ENCODE measurements around the gene CCDC106. TPM values are rescaled to one million over a fixed set of nuclear protein-coding genes. Genes with fewer than 3 reads are reported as not detected.
A peak's percentile ranks its signal among the peaks of the same experiment; 100 is the strongest.

The CCDC106 gene
- 23.5 and 25.5 TPM in 2 replicates for total RNA-seq
- 29.7 TPM for polyA plus RNA-seq (2012)

DNA sequence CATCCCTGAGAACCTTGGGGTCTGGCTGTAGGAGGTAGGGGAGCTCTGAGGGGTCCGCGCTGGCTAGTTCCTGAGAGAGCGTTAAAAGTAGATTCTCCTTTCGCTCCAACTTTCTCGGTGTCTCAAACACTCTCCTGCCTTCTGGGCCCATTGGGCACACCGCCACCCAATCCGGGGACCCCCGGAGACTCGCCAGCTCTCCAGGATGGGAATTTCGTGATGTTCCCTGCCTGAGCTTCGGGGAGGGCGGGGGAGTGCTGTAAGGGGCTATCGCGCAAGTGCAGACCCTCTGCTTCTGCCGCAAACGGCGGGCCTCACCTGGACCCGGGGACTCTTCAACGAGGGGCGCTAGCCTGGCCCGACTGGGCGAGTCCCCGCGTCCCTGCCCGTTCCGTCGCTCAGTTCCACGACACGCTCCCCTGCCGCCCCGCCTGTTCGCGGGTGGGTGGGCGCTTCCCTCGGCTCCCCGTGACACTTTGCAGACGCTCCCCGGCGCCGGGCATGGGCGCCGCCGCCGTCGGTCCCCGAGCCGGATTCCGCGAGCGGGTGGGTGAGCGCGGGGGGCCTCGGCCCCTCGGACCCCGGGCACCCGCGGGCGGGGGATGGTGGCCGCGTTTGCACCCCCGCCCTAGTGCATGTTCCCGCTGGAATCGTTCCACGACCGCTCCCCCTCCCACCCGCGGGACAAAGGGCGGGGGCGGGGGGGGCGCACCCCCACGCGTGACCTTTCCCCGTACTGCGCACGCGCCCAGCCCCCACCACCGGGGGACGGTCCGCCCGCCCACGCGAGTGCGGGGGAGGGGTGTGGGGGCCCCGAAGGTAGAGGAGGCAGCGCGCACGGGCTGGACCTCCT, at the start of gene CCDC106:
Gene CCDC106 (plus strand): TSS at position 481 of the 853 bp plus-strand sequence. CDS start 835 bp downstream, outside the sequence.
- DNase-seq (ENCODE audit: low read depth) = peak; percentile 83

DNA sequence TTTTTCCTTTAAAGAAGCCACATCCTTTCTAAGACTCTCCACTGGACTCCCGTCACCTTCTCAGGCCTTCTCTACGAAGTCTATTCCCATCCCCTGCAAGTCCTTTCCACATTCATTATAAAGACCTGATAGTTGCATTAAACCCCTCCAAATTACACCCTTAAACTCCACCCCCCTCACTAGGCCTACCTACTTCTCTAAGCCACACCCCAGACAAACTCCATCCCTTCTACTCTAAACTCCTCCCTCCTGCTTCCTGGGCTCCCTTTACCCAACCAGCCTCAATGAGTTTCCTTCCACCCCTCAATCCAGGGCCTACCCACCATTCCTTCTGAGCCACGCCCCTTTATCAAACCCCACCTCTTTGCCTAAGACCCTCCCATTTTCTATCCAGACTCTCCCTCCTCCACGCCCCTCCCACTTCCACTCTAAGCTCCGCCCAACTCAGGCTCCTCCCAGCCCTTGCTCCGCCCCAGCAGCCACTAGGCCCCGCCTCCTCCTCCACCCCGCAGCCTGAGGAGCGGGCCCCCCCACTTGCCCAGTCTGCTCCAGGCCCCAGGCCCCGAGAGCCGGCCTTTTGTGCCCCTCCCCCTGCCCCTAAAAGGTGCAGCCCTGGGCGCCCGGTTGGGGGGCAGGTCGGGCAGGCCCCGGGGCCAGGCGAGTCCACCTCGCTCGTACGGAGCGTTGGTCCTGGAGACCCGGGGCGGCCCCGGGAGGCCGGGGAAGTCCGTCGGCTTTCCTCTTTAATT, 49.1 kb upstream of the CCDC106 start:
- peak; percentile 92 for DNase-seq (ENCODE audit: low read depth)

DNA sequence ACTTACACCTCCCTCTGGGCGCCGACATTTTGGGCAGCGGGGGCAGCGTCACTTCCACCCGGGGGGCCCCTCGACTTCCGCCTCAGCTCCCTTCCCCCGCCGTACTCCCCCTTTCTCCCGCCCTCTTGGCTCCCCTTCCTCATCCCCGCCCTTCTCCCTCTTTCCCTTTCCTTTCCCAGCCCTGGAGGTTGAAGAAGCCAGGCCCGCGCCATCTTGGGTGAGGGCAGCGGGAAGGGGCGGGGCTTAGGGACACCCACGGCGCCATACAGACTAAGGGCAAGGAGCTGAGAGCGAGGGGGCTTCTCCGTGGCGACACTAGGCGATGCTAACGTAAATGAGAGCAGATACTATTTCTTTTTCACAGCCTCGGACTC, 48.6 kb upstream of the CCDC106 start, which contains the start of gene FIZ1:
Gene FIZ1 (minus strand): TSS at position 50 of the 374 bp plus-strand sequence. CDS start 1,652 bp downstream, outside the sequence.
- DNase-seq (ENCODE audit: low read depth) = peak; percentile 100

DNA sequence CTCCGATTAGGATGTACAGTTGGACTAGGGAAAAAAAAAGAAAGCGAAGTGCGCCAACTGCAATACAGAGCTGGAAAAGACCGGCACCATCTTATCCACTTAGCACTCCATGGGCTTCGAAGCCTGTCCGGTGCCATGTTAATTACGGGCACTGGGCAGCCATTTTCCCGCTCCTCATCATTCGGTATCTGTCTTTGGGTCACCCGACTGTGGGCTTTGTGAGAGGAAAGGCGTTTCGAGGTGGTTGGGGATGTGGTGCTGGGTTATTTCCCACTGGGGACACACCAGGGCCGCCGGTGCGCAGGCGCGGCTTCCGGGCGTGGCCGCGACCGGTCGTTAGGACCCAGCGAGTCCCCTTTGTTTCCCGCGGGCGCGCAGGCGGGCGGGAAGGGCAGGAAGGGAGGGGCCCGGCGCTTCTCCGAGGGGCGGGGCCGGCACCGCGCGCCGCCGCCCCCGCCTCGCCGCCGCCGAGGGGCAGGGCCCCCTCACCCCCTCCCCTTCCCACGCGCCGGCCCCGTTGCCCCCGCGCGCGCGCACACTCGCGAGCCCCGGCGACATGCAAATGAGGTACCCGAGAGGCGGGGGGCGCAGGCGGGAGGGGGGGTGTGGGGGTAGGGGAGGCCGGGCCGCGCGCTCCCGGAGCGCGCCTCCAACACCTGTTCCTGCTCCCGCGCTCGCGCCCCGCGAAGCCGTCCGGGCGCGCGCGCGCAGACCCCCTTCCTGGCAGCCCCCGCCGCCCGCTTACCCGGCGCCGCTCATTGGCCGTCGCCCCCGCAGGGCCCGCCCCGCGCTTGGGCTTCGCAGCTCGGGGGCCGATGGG, 48.0 kb upstream of the CCDC106 start, which contains the start of gene ZNF524:
Gene ZNF524 (plus strand): TSS at position 447 of the 820 bp plus-strand sequence. CDS start 1,825 bp downstream, outside the sequence.
- DNase-seq (ENCODE audit: low read depth) = peak; percentile 94

- DNase-seq (ENCODE audit: low read depth) = no peak
Measured at GRCh38 chr19:55600662-55601028, 47.4 kb upstream of the CCDC106 start.

DNA sequence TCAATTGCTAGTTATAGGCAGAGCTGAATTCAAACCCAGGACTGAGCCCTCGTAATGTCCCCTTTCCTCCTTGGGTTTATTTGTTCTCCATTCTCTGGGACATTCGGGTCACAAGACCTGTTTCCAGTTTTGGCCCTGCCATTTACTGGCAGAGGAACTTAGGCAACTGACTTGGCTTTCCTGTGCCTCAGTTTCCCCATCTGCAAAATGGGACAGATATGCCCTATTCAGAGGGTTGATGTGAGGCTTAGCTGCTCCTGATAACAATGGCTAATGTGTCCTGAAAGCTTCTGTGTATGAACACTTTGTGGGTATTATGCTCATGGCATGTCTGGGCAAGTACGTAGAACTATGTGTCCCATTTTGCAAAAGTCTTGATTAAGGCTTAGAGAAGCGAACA, 46.9 kb upstream of the CCDC106 start:
- no peak for DNase-seq (ENCODE audit: low read depth)

DNA sequence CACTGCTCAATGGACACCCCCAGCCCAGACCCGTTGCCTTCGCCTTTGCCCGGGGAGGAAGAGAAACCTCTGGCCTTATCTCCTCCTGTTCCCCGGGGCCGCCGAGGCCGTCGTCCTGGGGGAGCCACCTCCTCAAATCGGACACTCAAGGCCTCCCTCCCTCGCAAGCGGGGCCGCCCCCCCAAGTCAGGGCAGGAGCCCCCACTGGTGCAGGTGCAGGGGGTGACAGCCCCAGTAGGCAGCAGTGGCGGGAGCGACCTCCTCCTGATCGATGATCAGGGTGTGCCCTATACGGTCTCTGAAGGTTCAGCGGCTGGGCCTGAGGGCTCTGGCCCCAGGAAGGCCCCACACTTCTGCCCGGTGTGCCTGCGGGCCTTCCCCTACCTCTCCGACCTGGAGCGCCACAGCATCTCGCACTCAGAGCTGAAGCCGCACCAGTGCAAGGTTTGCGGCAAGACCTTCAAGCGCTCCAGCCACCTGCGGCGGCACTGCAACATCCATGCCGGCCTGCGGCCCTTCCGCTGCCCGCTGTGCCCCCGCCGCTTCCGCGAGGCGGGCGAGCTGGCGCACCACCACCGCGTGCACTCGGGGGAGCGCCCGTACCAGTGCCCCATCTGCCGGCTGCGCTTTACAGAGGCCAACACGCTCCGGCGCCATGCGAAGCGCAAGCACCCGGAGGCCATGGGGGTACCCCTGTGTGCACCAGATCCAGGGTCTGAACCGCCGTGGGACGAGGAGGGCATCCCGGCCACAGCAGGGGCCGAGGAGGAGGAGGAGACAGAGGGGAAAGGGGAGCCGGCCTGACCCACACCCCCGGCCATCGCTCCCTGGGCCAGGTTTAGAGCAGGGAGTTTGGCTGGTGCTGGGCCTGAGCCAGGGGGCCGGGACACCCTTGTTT, 45.7 kb upstream of the CCDC106 start:
- DNase-seq (ENCODE audit: low read depth) = no peak

DNA sequence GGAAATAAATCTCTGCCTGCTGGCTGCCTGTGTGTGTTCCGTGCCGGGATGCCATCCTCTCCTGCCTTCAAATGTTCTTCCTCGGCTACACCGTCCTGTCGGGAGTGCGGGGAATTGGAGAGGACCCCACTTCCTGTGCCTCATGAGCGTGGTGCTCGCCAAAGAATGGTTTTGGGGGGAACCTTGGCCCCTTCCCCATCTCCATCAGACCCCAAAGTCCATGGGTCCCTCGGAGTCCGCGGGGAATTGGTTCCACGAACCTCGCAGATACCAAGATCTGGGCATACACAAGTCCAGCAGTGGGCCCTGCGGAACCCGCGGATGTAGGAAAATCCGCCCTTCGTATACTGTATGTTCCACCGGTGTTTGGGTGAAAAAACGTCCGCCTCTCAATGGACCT, 44.9 kb upstream of the CCDC106 start:
- no peak for DNase-seq (ENCODE audit: low read depth)

- no peak for DNase-seq (ENCODE audit: low read depth)
Measured at GRCh38 chr19:55603581-55604292, 44.3 kb upstream of the CCDC106 start.

DNA sequence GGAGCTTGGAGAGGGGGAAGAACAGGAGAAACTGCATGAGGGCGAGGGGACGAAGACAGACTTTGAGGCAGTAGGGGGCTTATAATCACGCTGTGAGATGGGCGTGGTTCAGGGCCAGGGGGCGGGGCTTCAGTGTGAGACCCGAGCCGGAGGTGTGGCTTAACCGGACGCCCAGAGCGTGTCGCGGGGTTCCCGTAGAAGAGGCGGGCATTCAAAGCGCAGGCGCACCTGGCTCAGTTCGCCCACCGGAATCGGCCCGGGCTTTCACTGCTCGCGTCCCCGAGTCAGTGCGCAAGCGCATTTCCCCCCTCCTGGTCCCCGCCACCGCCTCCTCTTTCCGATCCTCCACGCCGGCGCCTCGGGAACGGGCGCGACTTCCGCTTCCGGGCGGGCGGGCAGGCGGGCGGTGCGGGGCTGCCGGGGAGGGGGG, 42.8 kb upstream of the CCDC106 start:
- peak; percentile 98 for DNase-seq (ENCODE audit: low read depth)

DNA sequence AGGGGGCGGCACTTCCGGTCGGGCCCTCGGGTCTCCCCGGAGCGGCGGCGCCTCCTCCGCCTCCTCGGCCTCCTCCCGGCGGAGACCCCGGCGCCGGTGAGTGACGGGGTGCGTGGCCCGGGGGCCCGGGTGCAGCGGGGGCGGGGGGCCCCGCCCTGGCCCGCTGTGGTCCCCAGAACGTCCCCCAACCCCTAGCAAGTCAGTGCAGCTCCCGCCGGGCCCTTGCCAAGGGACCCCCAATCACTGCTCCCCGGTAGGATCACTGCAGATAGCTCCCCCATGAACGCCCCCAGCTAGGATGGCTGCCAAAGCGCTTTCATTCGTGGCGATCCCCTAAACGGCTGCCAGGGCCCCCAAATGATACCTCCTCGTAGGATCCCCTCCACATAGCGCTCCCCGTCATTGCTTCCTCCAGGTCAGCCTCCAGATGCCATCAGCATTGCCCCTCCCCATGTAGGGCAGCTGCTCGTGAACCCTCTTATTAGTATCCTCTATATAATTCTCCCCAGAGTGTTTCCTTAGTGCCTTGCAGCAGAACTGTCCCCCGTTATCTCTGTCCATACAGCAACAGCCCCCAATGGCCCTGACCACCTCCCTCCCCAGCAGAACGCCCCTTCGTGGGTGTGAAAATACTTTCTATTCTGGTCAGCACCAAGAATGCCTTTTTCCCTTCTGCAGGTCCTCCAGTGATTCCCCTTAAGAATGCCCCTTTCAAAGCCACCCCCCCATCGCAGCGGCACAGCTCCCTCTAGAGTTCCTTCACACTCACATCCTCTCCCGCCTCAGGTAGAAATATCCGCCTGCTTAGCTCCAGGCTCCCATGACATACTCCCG, 42.2 kb upstream of the CCDC106 start, which contains the start of gene ZNF865:
Gene ZNF865 (plus strand): TSS at position 11 of the 834 bp plus-strand sequence. CDS start 7,972 bp downstream, outside the sequence.
- peak; percentile 80 for DNase-seq (ENCODE audit: low read depth)

- no peak for DNase-seq (ENCODE audit: low read depth)
Measured at GRCh38 chr19:55606471-55606787, 41.6 kb upstream of the CCDC106 start.

DNA sequence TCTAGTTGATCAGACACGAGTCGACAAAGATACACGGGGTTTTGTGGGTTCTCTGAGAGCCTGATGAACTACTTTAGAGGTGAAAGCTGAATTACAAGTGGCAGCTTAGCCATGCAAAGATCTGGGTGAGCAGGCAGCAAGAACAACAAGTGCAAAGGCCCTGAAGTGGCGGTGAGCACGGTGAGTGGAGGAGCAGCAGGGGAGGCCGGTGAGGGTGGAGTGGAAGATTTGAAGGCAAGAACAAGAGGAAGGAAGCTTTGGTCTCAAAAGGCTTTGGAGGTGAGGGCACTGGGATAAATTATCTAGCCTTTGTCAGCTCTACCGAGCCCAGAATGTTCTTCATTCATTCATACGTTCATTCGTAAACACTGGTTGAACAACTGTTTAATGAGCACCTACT, 41.2 kb upstream of the CCDC106 start:
- DNase-seq (ENCODE audit: low read depth) = no peak

DNA sequence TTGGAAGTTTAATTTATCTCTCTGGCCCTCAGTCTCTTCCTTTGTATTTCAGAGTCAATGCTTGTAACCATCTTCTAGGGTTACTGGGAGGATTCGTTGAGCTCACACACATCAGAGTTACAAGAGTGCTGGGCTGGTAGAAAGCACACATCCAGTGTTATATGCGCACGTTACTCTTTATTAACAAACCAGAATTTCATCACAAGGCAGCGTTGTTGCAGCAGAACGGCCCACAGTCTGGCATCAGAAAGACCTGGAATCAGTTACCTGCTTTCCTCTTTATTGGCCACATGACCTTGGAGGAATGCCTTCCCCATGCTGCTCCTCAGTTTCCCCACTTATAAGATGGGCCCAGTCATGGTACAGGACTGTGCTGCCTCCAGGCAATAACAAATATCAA, 38.7 kb upstream of the CCDC106 start:
- DNase-seq (ENCODE audit: low read depth) = no peak

- no peak for DNase-seq (ENCODE audit: low read depth)
Measured at GRCh38 chr19:55611300-55611982, 36.6 kb upstream of the CCDC106 start.

GRCh38 chr19:55611983-55612645, 35.9 kb upstream of the CCDC106 start:
- no peak for DNase-seq (ENCODE audit: low read depth)

DNA sequence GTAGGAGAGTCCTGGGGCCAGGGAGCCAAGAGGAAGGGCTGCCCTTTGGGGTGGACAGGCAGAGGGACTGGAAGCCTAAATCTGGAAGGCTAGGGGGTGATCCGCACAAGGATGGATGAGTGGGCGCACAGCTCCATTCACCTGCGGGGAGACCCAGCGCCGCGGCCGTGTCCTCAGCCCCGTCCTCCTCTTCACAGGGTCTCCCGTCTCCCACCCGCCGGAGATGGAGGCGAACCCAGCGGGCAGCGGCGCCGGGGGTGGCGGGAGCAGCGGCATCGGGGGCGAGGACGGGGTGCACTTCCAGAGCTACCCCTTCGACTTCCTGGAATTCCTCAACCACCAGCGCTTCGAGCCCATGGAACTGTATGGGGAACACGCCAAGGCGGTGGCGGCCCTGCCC, 34.6 kb upstream of the CCDC106 start:
- DNase-seq (ENCODE audit: low read depth) = no peak

Measured in myocyte (in vitro differentiated cells).